H9 (cell line): Measurements from ENCODE around the gene RADX. TPM values are rescaled to one million over a fixed set of nuclear protein-coding genes. Genes with fewer than 3 reads are reported as not detected.

Source experiments
- DNase-seq: peaks from one replicate; pipeline ENCODE4 v3.0.0-alpha.2; 2017
- H2AFZ ChIP-seq: one replicate; pipeline ENCODE4 v1.6.1; 2013; ENCODE audit warnings: mild to moderate bottlenecking, low read length, control low read depth, moderate library complexity
- H2AK5ac ChIP-seq: 2 replicates; pipeline ENCODE4 v1.6.1; 2013; ENCODE audit warnings: low read length, control low read depth, mixed read lengths; ENCODE audit not compliant: insufficient read length
- H2BK120ac ChIP-seq: one replicate; pipeline ENCODE4 v1.6.1; 2013; ENCODE audit warnings: low read depth, mild to moderate bottlenecking, low read length, control low read depth, inconsistent platforms; ENCODE audit not compliant: poor library complexity, severe bottlenecking
- H2BK12ac ChIP-seq: 2 replicates; pipeline ENCODE4 v1.6.1; 2013; ENCODE audit warnings: low read length, control low read depth, mixed read lengths, low read depth; ENCODE audit not compliant: insufficient read length
- H2BK15ac ChIP-seq: 2 replicates; pipeline ENCODE4 v1.6.1; 2013; ENCODE audit warnings: low read depth, low read length, control low read depth
- H2BK20ac ChIP-seq: one replicate; pipeline ENCODE4 v1.6.1; 2013; ENCODE audit warnings: low read depth, mild to moderate bottlenecking, low read length, control low read depth, inconsistent platforms; ENCODE audit not compliant: poor library complexity, severe bottlenecking
- H2BK5ac ChIP-seq: 2 replicates; pipeline ENCODE4 v1.6.1; 2013; ENCODE audit warnings: low read length, control low read depth, mixed read lengths; ENCODE audit not compliant: insufficient read length
- H3K14ac ChIP-seq: 2 replicates; pipeline ENCODE4 v1.6.1; 2013; ENCODE audit warnings: low read length, control low read depth; ENCODE audit not compliant: insufficient read depth
- H3K18ac ChIP-seq: 2 replicates; pipeline ENCODE4 v1.6.1; 2013; ENCODE audit warnings: low read depth, mild to moderate bottlenecking, mixed read lengths, low read length, control low read depth; ENCODE audit not compliant: insufficient read length
- H3K23ac ChIP-seq: 2 replicates; pipeline ENCODE4 v1.6.1; 2013; ENCODE audit warnings: low read length, control low read depth, mixed read lengths, low read depth; ENCODE audit not compliant: insufficient read length
- H3K23me2 ChIP-seq: 2 replicates; pipeline ENCODE4 v1.6.1; 2013; ENCODE audit warnings: low read depth, mild to moderate bottlenecking, mixed read lengths, low read length, control low read depth; ENCODE audit not compliant: insufficient read length, poor library complexity, severe bottlenecking
- H3K27ac ChIP-seq: 2 replicates; pipeline ENCODE4 v1.5.1; 2013; ENCODE audit warnings: low read length, control low read depth, mixed read lengths, low read depth; ENCODE audit not compliant: insufficient read length
- H3K27me3 ChIP-seq: 2 replicates; pipeline ENCODE4 v1.6.1; 2013; ENCODE audit warnings: low read length, control low read depth, inconsistent platforms; ENCODE audit not compliant: insufficient read depth
- H3K4ac ChIP-seq: 2 replicates; pipeline ENCODE4 v1.6.1; 2013; ENCODE audit warnings: low read depth, mild to moderate bottlenecking, control low read depth, inconsistent platforms, low read length, moderate library complexity
- H3K4me1 ChIP-seq: 2 replicates; pipeline ENCODE4 v1.6.1; 2013; ENCODE audit warnings: low read length, control low read depth, inconsistent platforms; ENCODE audit not compliant: insufficient read depth
- H3K4me2 ChIP-seq: 2 replicates; pipeline ENCODE4 v1.6.1; 2013; ENCODE audit warnings: low read length, control low read depth, mixed read lengths; ENCODE audit not compliant: insufficient read length, insufficient read depth
- H3K56ac ChIP-seq: 2 replicates; pipeline ENCODE4 v1.6.1; 2013; ENCODE audit warnings: low read depth, mild to moderate bottlenecking, mixed read lengths, low read length, control low read depth; ENCODE audit not compliant: insufficient read length
- H3K79me1 ChIP-seq: 2 replicates; pipeline ENCODE4 v1.6.1; 2013; ENCODE audit warnings: low read depth, mild to moderate bottlenecking, moderate library complexity, low read length, control low read depth, inconsistent platforms; ENCODE audit not compliant: insufficient read depth, poor library complexity, severe bottlenecking
- H3K79me2 ChIP-seq: 2 replicates; pipeline ENCODE4 v1.6.1; 2013; ENCODE audit warnings: low read length, control low read depth, inconsistent platforms; ENCODE audit not compliant: insufficient read depth
- H3K9ac ChIP-seq: 2 replicates; pipeline ENCODE4 v1.6.1; 2013; ENCODE audit warnings: low read length, control low read depth, mixed read lengths; ENCODE audit not compliant: insufficient read length; ENCODE audit errors: extremely low read depth
- H3K9me3 ChIP-seq: one replicate; pipeline ENCODE4 v1.6.1; 2013; ENCODE audit warnings: low read depth, low read length, inconsistent platforms; ENCODE audit not compliant: control insufficient read depth
- H3T11ph ChIP-seq: one replicate; pipeline ENCODE4 v1.6.1; 2013; ENCODE audit warnings: mild to moderate bottlenecking, low read length, control low read depth, inconsistent platforms
- H4K20me1 ChIP-seq: one replicate; pipeline ENCODE4 v1.6.1; 2013; ENCODE audit not compliant: control insufficient read depth, insufficient read length, insufficient read depth
- H4K5ac ChIP-seq: 2 replicates; pipeline ENCODE4 v1.6.1; 2013; ENCODE audit warnings: low read depth, mild to moderate bottlenecking, mixed read lengths, low read length, control low read depth; ENCODE audit not compliant: insufficient read length
- H4K8ac ChIP-seq: replicated peaks from 2 replicates; pipeline ENCODE4 v1.6.1; 2013; ENCODE audit warnings: low read length, control low read depth, mixed read lengths, low read depth; ENCODE audit not compliant: insufficient read length
- H4K91ac ChIP-seq: 2 replicates; pipeline ENCODE4 v1.6.1; 2013; ENCODE audit warnings: low read depth, mild to moderate bottlenecking, moderate library complexity, mixed read lengths, low read length, control low read depth; ENCODE audit not compliant: insufficient read length
- H3K27ac Mint-ChIP-seq, 3 experiments: 2 replicates in 2 of 3; 3 replicates in 1 of 3; pipeline ENCODE4 v1.8.0; 2020 to 2021; ENCODE audit warnings: mixed read lengths in 3 of 3, mild to moderate bottlenecking in 1 of 3, moderate library complexity in 1 of 3
- H3K27me3 Mint-ChIP-seq: 2 replicates; pipeline ENCODE4 v1.8.0; 2021; ENCODE audit warnings: low read depth, mild to moderate bottlenecking, moderate library complexity, mixed read lengths
- H3K36me3 Mint-ChIP-seq, 3 experiments: 2 replicates in 2 of 3; 3 replicates in 1 of 3; pipeline ENCODE4 v1.8.0; 2020 to 2021; ENCODE audit warnings: low read depth in 3 of 3, mixed read lengths in 3 of 3; ENCODE audit not compliant: insufficient read depth in 1 of 3
- H3K4me1 Mint-ChIP-seq, 2 experiments: 2 replicates each; pipeline ENCODE4 v1.8.0; 2020; ENCODE audit warnings: mixed read lengths in 2 of 2
- H3K4me3 Mint-ChIP-seq, 2 experiments: 2 replicates in 1 of 2; 3 replicates in 1 of 2; pipeline ENCODE4 v1.8.0; 2020 to 2021; ENCODE audit warnings: mild to moderate bottlenecking in 2 of 2, mixed read lengths in 2 of 2, moderate library complexity in 1 of 2
- H3K9me3 Mint-ChIP-seq, 2 experiments: 2 replicates in 1 of 2; 3 replicates in 1 of 2; pipeline ENCODE4 v1.8.0; 2020; ENCODE audit warnings: mild to moderate bottlenecking in 2 of 2, mixed read lengths in 2 of 2, moderate library complexity in 1 of 2
- WGBS: extraction: QIAGEN DNeasy Blood & Tissue Kit; methylation state at CpG from one replicate; pipeline ENCODE4 v1.1.7; 2013; ENCODE audit warnings: missing lambda C conversion rate, low lambda C conversion rate, mixed read lengths; ENCODE audit not compliant: insufficient read length; ENCODE audit errors: extremely low coverage; 5-methylcytosine and 5-hydroxymethylcytosine counted together
- total RNA-seq: library from RNA; stranded (reverse); gene quantifications from 2 replicates; pipeline ENCODE4 v1.2.1, GENCODE V29; 2021
- TF ChIP-seq, protein P1 (sequence below): fragments of 200-600 bp; sonication (generic); conservative IDR thresholded peaks from 3 replicates; pipeline ENCODE4 v1.8.0; 2021; ENCODE audit warnings: antibody characterized with exemption, mild to moderate bottlenecking

The RADX gene
- total RNA-seq, 1 experiment from 2014 or later: 1.5 TPM

DNA sequence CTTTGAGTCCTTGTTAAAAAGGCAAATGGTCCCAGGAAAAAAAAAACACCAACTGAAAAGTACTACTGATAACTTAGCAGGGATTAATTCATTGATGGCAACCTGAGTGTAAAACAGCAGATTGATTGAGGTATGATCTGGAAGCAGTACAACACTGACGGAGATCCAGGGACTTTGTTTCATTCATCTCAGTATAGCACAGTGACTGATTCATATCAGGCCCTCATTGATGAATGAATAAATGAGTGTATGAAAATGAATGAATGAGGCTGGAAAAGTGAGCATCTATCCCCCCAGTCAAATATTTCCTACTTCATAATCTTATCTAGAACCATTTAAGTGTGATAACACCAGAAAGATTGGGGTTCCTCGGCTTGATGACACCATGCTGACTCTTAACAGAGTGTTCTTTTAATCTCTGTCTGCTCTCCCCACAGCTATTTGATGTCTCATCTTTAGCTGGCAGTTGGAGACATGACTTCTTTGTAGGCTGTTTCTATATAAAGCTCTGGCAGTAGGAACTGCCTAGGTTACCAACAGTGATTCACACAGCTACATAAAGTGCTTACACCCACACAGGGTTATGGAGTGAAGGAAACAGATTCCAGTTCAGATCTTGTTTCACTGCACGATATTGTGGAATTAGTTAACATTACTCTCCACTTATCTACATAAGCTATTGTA is 96.1 kb downstream of the RADX start:
- Histone ChIP-seq H2BK15ac (no peak overlapping the region), H3K79me1 (no peaks in the 10 kb centered on the region), H4K5ac (no peak overlapping the region), H3K4ac (no peak overlapping the region), H3T11ph (no peak overlapping the region), H3K9me3 (no peaks in the 10 kb centered on the region), H2AK5ac (no peak overlapping the region), H4K20me1 (no peaks in the 10 kb centered on the region), H3K79me2 (no peaks in the 10 kb centered on the region), H2AFZ (no peak overlapping the region), H2BK120ac (no peak overlapping the region), H3K27me3 (no peaks in the 10 kb centered on the region), H3K23me2 (no peaks in the 10 kb centered on the region), H4K8ac (no peak overlapping the region), H3K56ac (no peak overlapping the region), H2BK20ac (no peak overlapping the region), H3K23ac (no peak overlapping the region), H3K27ac (no peak overlapping the region), H3K9ac (no peak overlapping the region), H3K4me2 (no peak overlapping the region), H2BK12ac (no peak overlapping the region), H3K4me1 (no peaks in the 10 kb centered on the region), H4K91ac (no peak overlapping the region), H3K14ac (no peak overlapping the region), H3K18ac (no peak overlapping the region), H2BK5ac (no peak overlapping the region)
- Mint-ChIP-seq H3K9me3 (peaks cover 0 to 47% of the 10 kb centered on the region in 2 experiments; a peak in 2 of 5 replicates), H3K36me3 (no peaks in the 10 kb centered on the region), H3K27me3 (peaks cover 2% of the 10 kb centered on the region), H3K27ac (no peak overlapping the region), H3K4me3 (no peak overlapping the region), H3K4me1 (no peaks in the 10 kb centered on the region)
- no CpG with 5 or more reads among the region's 3 CpGs for WGBS
- no peak for DNase-seq
- TF ChIP-seq, protein P1, sequence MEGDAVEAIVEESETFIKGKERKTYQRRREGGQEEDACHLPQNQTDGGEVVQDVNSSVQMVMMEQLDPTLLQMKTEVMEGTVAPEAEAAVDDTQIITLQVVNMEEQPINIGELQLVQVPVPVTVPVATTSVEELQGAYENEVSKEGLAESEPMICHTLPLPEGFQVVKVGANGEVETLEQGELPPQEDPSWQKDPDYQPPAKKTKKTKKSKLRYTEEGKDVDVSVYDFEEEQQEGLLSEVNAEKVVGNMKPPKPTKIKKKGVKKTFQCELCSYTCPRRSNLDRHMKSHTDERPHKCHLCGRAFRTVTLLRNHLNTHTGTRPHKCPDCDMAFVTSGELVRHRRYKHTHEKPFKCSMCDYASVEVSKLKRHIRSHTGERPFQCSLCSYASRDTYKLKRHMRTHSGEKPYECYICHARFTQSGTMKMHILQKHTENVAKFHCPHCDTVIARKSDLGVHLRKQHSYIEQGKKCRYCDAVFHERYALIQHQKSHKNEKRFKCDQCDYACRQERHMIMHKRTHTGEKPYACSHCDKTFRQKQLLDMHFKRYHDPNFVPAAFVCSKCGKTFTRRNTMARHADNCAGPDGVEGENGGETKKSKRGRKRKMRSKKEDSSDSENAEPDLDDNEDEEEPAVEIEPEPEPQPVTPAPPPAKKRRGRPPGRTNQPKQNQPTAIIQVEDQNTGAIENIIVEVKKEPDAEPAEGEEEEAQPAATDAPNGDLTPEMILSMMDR: no peak
